Neural cell (in vitro differentiated cells): ENCODE data around the gene PTCD1.

ENCODE experiments used
- EP300 ChIP-seq: fragments of 450-650 bp; conservative IDR thresholded peaks from 2 replicates; pipeline ENCODE4 v1.6.1; 2014; ENCODE audit warnings: antibody characterized with exemption, mild to moderate bottlenecking, moderate library complexity; ENCODE audit not compliant: poor library complexity, severe bottlenecking
- EZH2 ChIP-seq: fragments of 200-600, 300-800 bp; shearing (Covaris generic), sonication (generic); IDR thresholded peaks from 2 replicates; pipeline ENCODE4 v1.6.1; 2014; ENCODE audit warnings: antibody characterized with exemption, low read length, borderline replicate concordance, mild to moderate bottlenecking; ENCODE audit not compliant: insufficient read depth, poor library complexity, severe bottlenecking
- MXI1 ChIP-seq: fragments of 450-650 bp; conservative IDR thresholded peaks from 2 replicates; pipeline ENCODE4 v1.6.1; 2014; ENCODE audit warnings: antibody characterized with exemption, mild to moderate bottlenecking; ENCODE audit not compliant: poor library complexity, severe bottlenecking
- POLR2AphosphoS5 ChIP-seq: IDR thresholded peaks from 2 replicates; pipeline ENCODE4 v1.6.1; 2012
- RAD21 ChIP-seq: fragments of 450-650 bp; conservative IDR thresholded peaks from 2 replicates; pipeline ENCODE4 v1.6.1; 2014; ENCODE audit warnings: antibody characterized with exemption, mild to moderate bottlenecking, moderate library complexity
- SMC3 ChIP-seq: fragments of 450-650 bp; conservative IDR thresholded peaks from 2 replicates; pipeline ENCODE4 v1.6.1; 2014; ENCODE audit warnings: antibody characterized with exemption, mild to moderate bottlenecking, moderate library complexity; ENCODE audit not compliant: poor library complexity
- TAF1 ChIP-seq: IDR thresholded peaks from 2 replicates; pipeline ENCODE4 v1.6.1; 2012; ENCODE audit warnings: low read depth
- TF ChIP-seq, protein P1 (sequence below): fragments of 450-650 bp; IDR thresholded peaks from 2 replicates; pipeline ENCODE4 v1.5.1; 2014; ENCODE audit warnings: antibody characterized with exemption, mild to moderate bottlenecking, moderate library complexity; ENCODE audit not compliant: poor library complexity, severe bottlenecking

GRCh38 chr7:99373091-99374066 is 65.2 kb downstream of the PTCD1 start:
- no peak for TF ChIP-seq MXI1
- TF ChIP-seq, protein P1, sequence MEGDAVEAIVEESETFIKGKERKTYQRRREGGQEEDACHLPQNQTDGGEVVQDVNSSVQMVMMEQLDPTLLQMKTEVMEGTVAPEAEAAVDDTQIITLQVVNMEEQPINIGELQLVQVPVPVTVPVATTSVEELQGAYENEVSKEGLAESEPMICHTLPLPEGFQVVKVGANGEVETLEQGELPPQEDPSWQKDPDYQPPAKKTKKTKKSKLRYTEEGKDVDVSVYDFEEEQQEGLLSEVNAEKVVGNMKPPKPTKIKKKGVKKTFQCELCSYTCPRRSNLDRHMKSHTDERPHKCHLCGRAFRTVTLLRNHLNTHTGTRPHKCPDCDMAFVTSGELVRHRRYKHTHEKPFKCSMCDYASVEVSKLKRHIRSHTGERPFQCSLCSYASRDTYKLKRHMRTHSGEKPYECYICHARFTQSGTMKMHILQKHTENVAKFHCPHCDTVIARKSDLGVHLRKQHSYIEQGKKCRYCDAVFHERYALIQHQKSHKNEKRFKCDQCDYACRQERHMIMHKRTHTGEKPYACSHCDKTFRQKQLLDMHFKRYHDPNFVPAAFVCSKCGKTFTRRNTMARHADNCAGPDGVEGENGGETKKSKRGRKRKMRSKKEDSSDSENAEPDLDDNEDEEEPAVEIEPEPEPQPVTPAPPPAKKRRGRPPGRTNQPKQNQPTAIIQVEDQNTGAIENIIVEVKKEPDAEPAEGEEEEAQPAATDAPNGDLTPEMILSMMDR = no peak
- TF ChIP-seq EZH2 = no peak
- no peak for TF ChIP-seq EP300
- TF ChIP-seq SMC3 = no peak
- TF ChIP-seq POLR2AphosphoS5 = no peak
- no peak for TF ChIP-seq RAD21
- TF ChIP-seq TAF1 = no peak
